H9 (cell line): ENCODE measurements around the gene MBNL1. TPM values are rescaled to one million over a fixed set of nuclear protein-coding genes. Genes with fewer than 3 reads are reported as not detected.

ENCODE experiments used
- DNase-seq: peaks from one replicate; pipeline ENCODE4 v3.0.0-alpha.2; 2017
- H2AFZ ChIP-seq: one replicate; pipeline ENCODE4 v1.6.1; 2013; ENCODE audit warnings: mild to moderate bottlenecking, low read length, control low read depth, moderate library complexity
- H2AK5ac ChIP-seq: 2 replicates; pipeline ENCODE4 v1.6.1; 2013; ENCODE audit warnings: low read length, control low read depth, mixed read lengths; ENCODE audit not compliant: insufficient read length
- H2BK120ac ChIP-seq: one replicate; pipeline ENCODE4 v1.6.1; 2013; ENCODE audit warnings: low read depth, mild to moderate bottlenecking, low read length, control low read depth, inconsistent platforms; ENCODE audit not compliant: poor library complexity, severe bottlenecking
- H2BK12ac ChIP-seq: 2 replicates; pipeline ENCODE4 v1.6.1; 2013; ENCODE audit warnings: low read length, control low read depth, mixed read lengths, low read depth; ENCODE audit not compliant: insufficient read length
- H2BK15ac ChIP-seq: 2 replicates; pipeline ENCODE4 v1.6.1; 2013; ENCODE audit warnings: low read depth, low read length, control low read depth
- H2BK20ac ChIP-seq: one replicate; pipeline ENCODE4 v1.6.1; 2013; ENCODE audit warnings: low read depth, mild to moderate bottlenecking, low read length, control low read depth, inconsistent platforms; ENCODE audit not compliant: poor library complexity, severe bottlenecking
- H2BK5ac ChIP-seq: 2 replicates; pipeline ENCODE4 v1.6.1; 2013; ENCODE audit warnings: low read length, control low read depth, mixed read lengths; ENCODE audit not compliant: insufficient read length
- H3K14ac ChIP-seq: 2 replicates; pipeline ENCODE4 v1.6.1; 2013; ENCODE audit warnings: low read length, control low read depth; ENCODE audit not compliant: insufficient read depth
- H3K18ac ChIP-seq: 2 replicates; pipeline ENCODE4 v1.6.1; 2013; ENCODE audit warnings: low read depth, mild to moderate bottlenecking, mixed read lengths, low read length, control low read depth; ENCODE audit not compliant: insufficient read length
- H3K23ac ChIP-seq: 2 replicates; pipeline ENCODE4 v1.6.1; 2013; ENCODE audit warnings: low read length, control low read depth, mixed read lengths, low read depth; ENCODE audit not compliant: insufficient read length
- H3K23me2 ChIP-seq: 2 replicates; pipeline ENCODE4 v1.6.1; 2013; ENCODE audit warnings: low read depth, mild to moderate bottlenecking, mixed read lengths, low read length, control low read depth; ENCODE audit not compliant: insufficient read length, poor library complexity, severe bottlenecking
- H3K27ac ChIP-seq: 2 replicates; pipeline ENCODE4 v1.5.1; 2013; ENCODE audit warnings: low read length, control low read depth, mixed read lengths, low read depth; ENCODE audit not compliant: insufficient read length
- H3K27me3 ChIP-seq: 2 replicates; pipeline ENCODE4 v1.6.1; 2013; ENCODE audit warnings: low read length, control low read depth, inconsistent platforms; ENCODE audit not compliant: insufficient read depth
- H3K4ac ChIP-seq: 2 replicates; pipeline ENCODE4 v1.6.1; 2013; ENCODE audit warnings: low read depth, mild to moderate bottlenecking, control low read depth, inconsistent platforms, low read length, moderate library complexity
- H3K4me1 ChIP-seq: 2 replicates; pipeline ENCODE4 v1.6.1; 2013; ENCODE audit warnings: low read length, control low read depth, inconsistent platforms; ENCODE audit not compliant: insufficient read depth
- H3K4me2 ChIP-seq: 2 replicates; pipeline ENCODE4 v1.6.1; 2013; ENCODE audit warnings: low read length, control low read depth, mixed read lengths; ENCODE audit not compliant: insufficient read length, insufficient read depth
- H3K56ac ChIP-seq: 2 replicates; pipeline ENCODE4 v1.6.1; 2013; ENCODE audit warnings: low read depth, mild to moderate bottlenecking, mixed read lengths, low read length, control low read depth; ENCODE audit not compliant: insufficient read length
- H3K79me1 ChIP-seq: 2 replicates; pipeline ENCODE4 v1.6.1; 2013; ENCODE audit warnings: low read depth, mild to moderate bottlenecking, moderate library complexity, low read length, control low read depth, inconsistent platforms; ENCODE audit not compliant: insufficient read depth, poor library complexity, severe bottlenecking
- H3K79me2 ChIP-seq: 2 replicates; pipeline ENCODE4 v1.6.1; 2013; ENCODE audit warnings: low read length, control low read depth, inconsistent platforms; ENCODE audit not compliant: insufficient read depth
- H3K9ac ChIP-seq: 2 replicates; pipeline ENCODE4 v1.6.1; 2013; ENCODE audit warnings: low read length, control low read depth, mixed read lengths; ENCODE audit not compliant: insufficient read length; ENCODE audit errors: extremely low read depth
- H3K9me3 ChIP-seq: one replicate; pipeline ENCODE4 v1.6.1; 2013; ENCODE audit warnings: low read depth, low read length, inconsistent platforms; ENCODE audit not compliant: control insufficient read depth
- H3T11ph ChIP-seq: one replicate; pipeline ENCODE4 v1.6.1; 2013; ENCODE audit warnings: mild to moderate bottlenecking, low read length, control low read depth, inconsistent platforms
- H4K20me1 ChIP-seq: one replicate; pipeline ENCODE4 v1.6.1; 2013; ENCODE audit not compliant: control insufficient read depth, insufficient read length, insufficient read depth
- H4K5ac ChIP-seq: 2 replicates; pipeline ENCODE4 v1.6.1; 2013; ENCODE audit warnings: low read depth, mild to moderate bottlenecking, mixed read lengths, low read length, control low read depth; ENCODE audit not compliant: insufficient read length
- H4K8ac ChIP-seq: replicated peaks from 2 replicates; pipeline ENCODE4 v1.6.1; 2013; ENCODE audit warnings: low read length, control low read depth, mixed read lengths, low read depth; ENCODE audit not compliant: insufficient read length
- H4K91ac ChIP-seq: 2 replicates; pipeline ENCODE4 v1.6.1; 2013; ENCODE audit warnings: low read depth, mild to moderate bottlenecking, moderate library complexity, mixed read lengths, low read length, control low read depth; ENCODE audit not compliant: insufficient read length
- H3K27ac Mint-ChIP-seq, 3 experiments: 2 replicates in 2 of 3; 3 replicates in 1 of 3; pipeline ENCODE4 v1.8.0; 2020 to 2021; ENCODE audit warnings: mixed read lengths in 3 of 3, mild to moderate bottlenecking in 1 of 3, moderate library complexity in 1 of 3
- H3K27me3 Mint-ChIP-seq: 2 replicates; pipeline ENCODE4 v1.8.0; 2021; ENCODE audit warnings: low read depth, mild to moderate bottlenecking, moderate library complexity, mixed read lengths
- H3K36me3 Mint-ChIP-seq, 3 experiments: 2 replicates in 2 of 3; 3 replicates in 1 of 3; pipeline ENCODE4 v1.8.0; 2020 to 2021; ENCODE audit warnings: low read depth in 3 of 3, mixed read lengths in 3 of 3; ENCODE audit not compliant: insufficient read depth in 1 of 3
- H3K4me1 Mint-ChIP-seq, 2 experiments: 2 replicates each; pipeline ENCODE4 v1.8.0; 2020; ENCODE audit warnings: mixed read lengths in 2 of 2
- H3K4me3 Mint-ChIP-seq, 2 experiments: 2 replicates in 1 of 2; 3 replicates in 1 of 2; pipeline ENCODE4 v1.8.0; 2020 to 2021; ENCODE audit warnings: mild to moderate bottlenecking in 2 of 2, mixed read lengths in 2 of 2, moderate library complexity in 1 of 2
- H3K9me3 Mint-ChIP-seq, 2 experiments: 2 replicates in 1 of 2; 3 replicates in 1 of 2; pipeline ENCODE4 v1.8.0; 2020; ENCODE audit warnings: mild to moderate bottlenecking in 2 of 2, mixed read lengths in 2 of 2, moderate library complexity in 1 of 2
- CTCF ChIP-seq: fragments of 200-600 bp; sonication (generic); conservative IDR thresholded peaks from 3 replicates; pipeline ENCODE4 v1.8.0; 2021; ENCODE audit warnings: antibody characterized with exemption, mild to moderate bottlenecking
- WGBS: extraction: QIAGEN DNeasy Blood & Tissue Kit; methylation state at CpG from one replicate; pipeline ENCODE4 v1.1.7; 2013; ENCODE audit warnings: missing lambda C conversion rate, low lambda C conversion rate, mixed read lengths; ENCODE audit not compliant: insufficient read length; ENCODE audit errors: extremely low coverage; 5-methylcytosine and 5-hydroxymethylcytosine counted together
- total RNA-seq: library from RNA; stranded (reverse); gene quantifications from 2 replicates; pipeline ENCODE4 v1.2.1, GENCODE V29; 2021

Gene MBNL1
- total RNA-seq, 1 experiment from 2014 or later: 14.9 TPM

- no CpG with 5 or more reads among the region's 3 CpGs for WGBS
- no peak overlapping the region for H3K18ac ChIP-seq
- no peaks in the 10 kb centered on the region; the same call in 1 of the 2 replicates for H3K79me2 ChIP-seq
- H3K27ac ChIP-seq: no peak overlapping the region
- no peak overlapping the region for H2AFZ ChIP-seq
- Mint-ChIP-seq H3K27ac (no peak overlapping the region), H3K9me3 (no peaks in the 10 kb centered on the region), H3K4me1 (peaks cover 2 to 3% of the 10 kb centered on the region in 2 experiments; a peak in 1 of 4 replicates), H3K4me3 (no peak overlapping the region), H3K36me3 (no peaks in the 10 kb centered on the region), H3K27me3 (no peaks in the 10 kb centered on the region)
- no peak overlapping the region for H4K91ac ChIP-seq
- no peaks in the 10 kb centered on the region for H3K79me1 ChIP-seq
- no peak overlapping the region for H2BK12ac ChIP-seq
- no peak overlapping the region for H2BK20ac ChIP-seq
- H3K9me3 ChIP-seq: no peaks in the 10 kb centered on the region
- TF ChIP-seq CTCF: no peak
- H3K56ac ChIP-seq: no peak overlapping the region
- no peak overlapping the region for H3K4ac ChIP-seq
- no peaks in the 10 kb centered on the region for H4K20me1 ChIP-seq
- H3K23ac ChIP-seq: no peak overlapping the region
- H4K8ac ChIP-seq: no peak overlapping the region
- H3K14ac ChIP-seq: no peak overlapping the region
- no peak overlapping the region for H3T11ph ChIP-seq
- no peaks in the 10 kb centered on the region for H3K4me1 ChIP-seq
- no peak for DNase-seq
- H2BK15ac ChIP-seq: no peak overlapping the region
- no peak overlapping the region for H4K5ac ChIP-seq
- no peaks in the 10 kb centered on the region for H3K23me2 ChIP-seq
- H2BK120ac ChIP-seq: no peak overlapping the region
- no peak overlapping the region for H3K9ac ChIP-seq
- H3K4me2 ChIP-seq: no peak overlapping the region
- H2BK5ac ChIP-seq: no peak overlapping the region
- no peaks in the 10 kb centered on the region for H3K27me3 ChIP-seq
- no peak overlapping the region for H2AK5ac ChIP-seq
Observed at GRCh38 chr3:152334761-152335160, 66.0 kb downstream of the MBNL1 start.
